GM19023 (cell line): Measurements from ENCODE around the gene KATNAL1.

Source experiments
- ATAC-seq: cut with Tn5 transposase; IDR thresholded peaks from one replicate; pipeline ENCODE4 v1.9.1; 2021; ENCODE audit warnings: mild to moderate bottlenecking, moderate library complexity; ENCODE audit not compliant: unreplicated experiment

The KATNAL1 gene

GRCh38 chr13:30307194-30307970 lies at the start of gene KATNAL1:
Gene KATNAL1, minus strand, starts transcription at chr13:30307551. Its CDS starts 23,774 bp downstream, at chr13:30283777.
- ATAC-seq = peak; percentile 69

- ATAC-seq = no peak
These were observed 48.5 kb upstream of the KATNAL1 start for GRCh38 chr13:30355839-30356238.

GRCh38 chr13:30355384-30355699 lies 48.0 kb upstream of the KATNAL1 start:
- ATAC-seq = no peak

- no peak for ATAC-seq
These were observed 47.4 kb upstream of the KATNAL1 start for GRCh38 chr13:30354493-30355383.

GRCh38 chr13:30353471-30354215 lies 46.3 kb upstream of the KATNAL1 start:
- no peak for ATAC-seq

GRCh38 chr13:30353060-30353459 lies 45.7 kb upstream of the KATNAL1 start:
- no peak for ATAC-seq

- no peak for ATAC-seq
These were observed 44.8 kb upstream of the KATNAL1 start for GRCh38 chr13:30352121-30352520.

- ATAC-seq = peak; percentile 30
These were observed 39.4 kb upstream of the KATNAL1 start for GRCh38 chr13:30346789-30347167.

GRCh38 chr13:30346153-30346788 lies 38.9 kb upstream of the KATNAL1 start:
- ATAC-seq = peak; percentile 82

- no peak for ATAC-seq
These were observed 38.2 kb upstream of the KATNAL1 start for GRCh38 chr13:30345426-30346100.

GRCh38 chr13:30341815-30342570 lies 34.6 kb upstream of the KATNAL1 start:
- ATAC-seq = no peak

- ATAC-seq = no peak
These were observed 33.2 kb upstream of the KATNAL1 start for GRCh38 chr13:30340331-30341250.

GRCh38 chr13:30339738-30340330 lies 32.5 kb upstream of the KATNAL1 start:
- ATAC-seq = no peak

- no peak for ATAC-seq
These were observed 31.6 kb upstream of the KATNAL1 start for GRCh38 chr13:30338952-30339351.

GRCh38 chr13:30338331-30338851 lies 31.0 kb upstream of the KATNAL1 start:
- no peak for ATAC-seq

GRCh38 chr13:30337061-30337610 lies 29.8 kb upstream of the KATNAL1 start:
- no peak for ATAC-seq

- no peak for ATAC-seq
These were observed 27.5 kb upstream of the KATNAL1 start for GRCh38 chr13:30334663-30335386.
